Osteoblast (primary cell): Measurements from ENCODE around the gene AMOTL2. TPM values are rescaled to one million over a fixed set of nuclear protein-coding genes. Genes with fewer than 3 reads are reported as not detected.

Source experiments
- small RNA-seq: library from RNA; depleted of rRNA; stranded (forward); fragments of <200 nt; gene quantifications from one replicate; pipeline ENCODE3, GENCODE V24; 2012
- total RNA-seq: library from RNA; depleted of rRNA; stranded (reverse); fragments of >200 nt; gene quantifications from 2 replicates; pipeline ENCODE4 v1.2.3, GENCODE V29; 2012

Gene AMOTL2
- total RNA-seq, 1 donor, result 300 TPM

Small RNAs within 50 kb of the gene (small RNA-seq; reads per million reads assigned to genes)
- gene HMGN1P9 (not detected), gene MIR6827 (not detected)

Other genes starting within 250 kb of the AMOTL2 start
- 108 and 117 TPM in 2 replicates for gene RYK, start 123.6 kb downstream of the AMOTL2 start, total RNA-seq
- 68.4 and 77.5 TPM in 2 replicates for gene ANAPC13, start 111.5 kb upstream of the AMOTL2 start, total RNA-seq
- gene CEP63, start 111.6 kb upstream of the AMOTL2 start, total RNA-seq, result 15.9 and 42.4 TPM in 2 replicates